GM19238 (cell line): ENCODE results near the gene NUDT15.
A peak's percentile ranks its signal among the peaks of the same experiment; 100 is the strongest.
"Not testable (repeated sequence)": the region's sequence is repeated elsewhere in the genome, so short reads cannot be mapped to it uniquely, and the experiment has no call there.

Experiments
- DNase-seq: peaks from one replicate; pipeline ENCODE4 v3.0.0; 2011; ENCODE audit warnings: low spot score; ENCODE audit not compliant: insufficient read length

NUDT15 gene

DNA sequence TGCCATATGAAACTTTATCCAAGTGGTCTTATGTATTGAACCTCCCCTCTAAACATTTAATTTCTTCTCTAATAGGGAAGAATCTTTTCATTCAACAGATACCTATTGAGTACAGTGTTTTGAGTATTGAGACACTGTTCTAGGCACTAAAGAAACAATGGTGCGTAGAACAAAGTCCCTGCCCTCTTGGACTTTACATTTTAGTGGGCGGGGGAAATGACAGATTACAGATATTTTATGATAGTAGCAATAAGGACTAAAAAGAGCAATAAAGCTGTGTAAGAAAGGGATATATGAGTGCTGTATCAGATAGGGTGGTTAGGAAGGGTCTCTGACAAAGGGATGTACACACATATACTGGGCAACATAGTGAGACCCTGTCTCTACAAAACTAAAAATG is 5.4 kb downstream of the NUDT15 start:
- no peak for DNase-seq

DNA sequence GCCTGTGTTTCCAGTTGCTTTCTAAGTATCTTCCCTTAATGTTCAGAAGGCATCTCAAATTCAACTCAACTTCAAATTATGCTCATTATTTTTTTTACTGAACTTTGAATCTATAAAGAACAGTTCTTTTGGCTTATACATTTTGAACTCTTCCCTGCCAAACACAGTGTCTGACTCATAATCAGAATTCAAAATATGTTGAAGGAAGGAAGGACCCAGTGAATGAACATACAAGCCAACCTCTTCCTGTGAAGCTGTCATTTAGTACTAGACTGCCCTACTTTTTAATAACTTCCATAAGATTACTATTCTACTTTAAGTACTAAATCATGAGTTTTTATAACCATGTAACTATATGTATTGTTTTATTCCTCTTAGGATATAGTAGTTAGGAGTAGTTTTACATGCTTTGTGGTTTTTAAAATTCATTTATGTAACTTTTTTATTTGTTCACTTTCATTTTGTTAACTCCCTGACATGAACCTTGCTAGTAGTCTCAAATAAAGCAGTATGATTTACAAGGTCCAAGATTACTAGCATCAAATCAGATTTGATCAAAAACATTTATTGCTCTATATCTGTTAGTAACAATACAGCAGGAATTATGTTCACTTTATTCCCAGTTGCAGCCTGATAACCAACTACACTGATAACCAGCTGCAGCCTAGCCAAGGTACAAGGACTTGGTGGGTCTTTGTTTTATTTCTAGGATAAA is 6.4 kb downstream of the NUDT15 start:
- no peak for DNase-seq

- no peak for DNase-seq
Observed at GRCh38 chr13:48050550-48050949, 13.0 kb downstream of the NUDT15 start.

- no peak for DNase-seq
Observed at GRCh38 chr13:48054601-48055000, 17.1 kb downstream of the NUDT15 start.

- DNase-seq: no peak
Observed at GRCh38 chr13:48055712-48056111, 18.2 kb downstream of the NUDT15 start.

DNA sequence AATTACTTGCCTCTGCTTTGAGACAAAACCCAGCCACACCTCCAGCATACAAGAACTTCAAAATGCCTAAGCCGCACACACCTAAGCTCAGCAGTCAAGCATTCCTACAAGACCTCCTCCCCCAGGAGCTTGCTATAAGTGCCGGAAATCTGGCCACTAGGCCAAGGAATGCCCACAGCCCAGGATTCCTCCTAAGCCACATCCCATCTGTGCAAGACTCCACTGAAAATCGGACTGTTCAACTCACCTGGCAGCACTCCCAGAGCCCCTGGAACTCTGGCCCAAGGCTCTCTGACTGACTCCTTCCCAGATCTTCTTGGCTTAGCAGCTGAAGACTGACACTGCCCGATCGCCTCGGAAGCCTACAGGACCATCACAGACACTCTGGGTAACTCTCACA is 21.0 kb downstream of the NUDT15 start:
- not testable (repeated sequence) for DNase-seq

GRCh38 chr13:48059951-48060350 is 22.4 kb downstream of the NUDT15 start:
- DNase-seq: not testable (repeated sequence)

DNA sequence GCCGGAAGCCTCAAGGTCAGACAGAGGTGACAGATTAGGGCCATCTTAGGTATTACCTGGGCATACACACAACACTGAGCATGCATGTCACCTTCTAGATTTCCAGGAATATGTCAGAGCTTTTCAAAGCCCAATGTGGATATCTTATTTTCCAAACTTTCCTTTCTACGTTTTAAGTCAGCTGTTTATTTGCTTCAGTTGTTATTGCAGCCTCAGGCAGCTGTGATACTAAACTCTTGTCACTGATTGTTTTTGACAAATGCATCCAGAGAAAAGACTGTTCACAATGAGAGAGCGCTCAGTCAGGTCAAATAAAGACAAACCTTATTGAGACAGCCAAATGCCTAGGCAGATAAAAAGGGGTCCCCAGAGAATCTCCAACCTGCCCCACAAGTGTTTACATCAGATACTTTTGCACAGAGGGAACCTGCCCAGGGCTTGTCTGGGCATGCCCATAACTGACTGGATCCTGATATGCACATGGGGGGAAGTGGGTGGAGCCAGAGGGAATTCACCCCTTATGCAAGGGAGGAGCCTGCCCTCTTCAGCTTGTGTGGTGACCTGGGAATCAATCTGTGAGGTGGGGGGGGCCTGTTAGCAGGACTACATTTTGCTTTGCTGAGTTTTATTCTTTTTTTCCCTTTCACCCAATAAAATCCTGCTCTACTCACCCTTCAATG is 28.9 kb downstream of the NUDT15 start:
- DNase-seq: no peak

- no peak for DNase-seq
Observed at GRCh38 chr13:48068036-48068435, 30.5 kb downstream of the NUDT15 start.

- no peak for DNase-seq
Observed at GRCh38 chr13:48068952-48069351, 31.4 kb downstream of the NUDT15 start.

- DNase-seq: no peak
Observed at GRCh38 chr13:48069573-48069972, 32.0 kb downstream of the NUDT15 start.

GRCh38 chr13:48070942-48071341 is 33.4 kb downstream of the NUDT15 start:
- no peak for DNase-seq

- no peak for DNase-seq
Observed at GRCh38 chr13:48072304-48072703, 34.8 kb downstream of the NUDT15 start.

DNA sequence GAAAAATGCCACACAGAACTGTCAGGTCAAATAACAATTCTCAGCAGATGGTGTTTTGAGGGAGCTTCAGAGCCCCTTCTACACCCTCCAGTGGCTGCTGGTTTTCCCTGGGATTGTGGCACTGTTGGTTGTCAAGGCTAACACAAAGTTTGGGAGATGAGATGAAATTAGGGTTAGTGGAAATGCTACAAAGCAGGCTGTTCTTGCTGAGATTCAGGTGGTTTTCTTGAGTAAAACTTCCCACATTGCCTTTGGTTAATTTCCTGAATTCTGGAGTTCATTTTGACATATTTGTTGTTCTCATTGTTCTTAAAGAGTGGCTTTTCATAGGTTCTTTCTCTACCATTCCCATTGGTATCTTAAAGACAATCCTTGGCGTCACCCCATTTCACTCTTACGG is 35.3 kb downstream of the NUDT15 start:
- no peak for DNase-seq

DNA sequence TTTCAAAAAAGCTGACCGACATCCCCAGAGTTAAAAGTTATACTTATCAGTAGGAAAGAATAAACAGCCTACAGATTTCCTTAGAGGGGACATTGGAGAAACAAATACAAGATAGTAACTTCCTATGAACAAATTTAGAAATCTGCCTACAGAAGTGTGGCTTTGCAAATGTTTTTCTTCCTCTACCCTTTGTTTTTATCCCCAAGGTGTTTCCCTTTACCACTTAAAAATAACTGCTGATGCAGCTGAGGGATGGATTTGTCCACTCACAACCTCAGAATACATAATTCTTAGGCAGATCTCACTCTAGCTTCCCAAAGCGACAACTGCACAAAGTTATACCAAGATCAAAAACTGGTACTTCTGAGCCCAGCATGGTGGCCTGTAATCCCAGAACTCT is 36.5 kb downstream of the NUDT15 start:
- DNase-seq: no peak

GRCh38 chr13:48078251-48078656 is 40.7 kb downstream of the NUDT15 start:
- peak; percentile 48 for DNase-seq

- DNase-seq: no peak
Observed at GRCh38 chr13:48081739-48082138, 44.2 kb downstream of the NUDT15 start.

- DNase-seq: no peak
Observed at GRCh38 chr13:48086272-48086671, 48.7 kb downstream of the NUDT15 start.

GRCh38 chr13:48093588-48093987 is 56.1 kb downstream of the NUDT15 start:
- DNase-seq: no peak

- DNase-seq: no peak
Observed at GRCh38 chr13:48094404-48094780, 56.9 kb downstream of the NUDT15 start.

DNA sequence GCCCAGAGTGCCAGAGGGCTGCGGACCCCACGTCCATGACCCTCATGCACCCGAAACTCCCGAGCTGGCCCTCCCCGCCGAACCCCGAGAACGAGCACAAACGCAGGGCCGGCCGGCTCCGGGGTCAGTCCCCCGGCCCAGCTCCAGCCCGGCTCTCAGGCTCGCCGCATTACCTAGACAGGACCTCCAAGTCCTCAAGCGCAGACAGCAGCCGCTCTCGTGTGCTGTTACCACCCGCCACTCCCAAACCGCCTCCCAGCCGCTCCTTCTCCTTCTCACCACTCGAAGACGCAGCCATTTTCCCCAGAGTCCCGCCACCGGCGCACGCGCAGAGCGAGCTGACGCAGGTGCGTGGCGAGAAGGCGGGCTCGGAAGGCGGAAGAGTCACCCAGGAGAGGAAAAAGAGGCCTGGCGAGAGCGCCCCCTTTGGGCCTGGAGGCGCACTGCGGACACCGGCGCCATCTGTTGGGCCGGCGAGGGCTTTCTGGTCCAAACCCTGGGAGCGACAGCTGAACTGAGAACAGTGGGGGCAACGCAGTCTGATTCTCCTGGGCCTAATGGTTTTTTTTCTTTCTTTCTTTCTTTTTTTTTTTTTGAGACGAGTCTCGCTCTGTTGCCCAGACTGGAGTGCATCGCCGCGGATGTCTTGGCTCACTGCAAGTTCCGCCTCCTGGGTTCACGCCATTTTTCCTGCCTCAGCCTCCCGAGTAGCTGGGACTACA is 57.4 kb downstream of the NUDT15 start, which contains the start of gene MED4:
MED4 (minus strand) TSS at position 324 of the 722 bp plus-strand sequence; CDS start at position 298, 26 bp downstream.
- DNase-seq: peak; percentile 94

DNA sequence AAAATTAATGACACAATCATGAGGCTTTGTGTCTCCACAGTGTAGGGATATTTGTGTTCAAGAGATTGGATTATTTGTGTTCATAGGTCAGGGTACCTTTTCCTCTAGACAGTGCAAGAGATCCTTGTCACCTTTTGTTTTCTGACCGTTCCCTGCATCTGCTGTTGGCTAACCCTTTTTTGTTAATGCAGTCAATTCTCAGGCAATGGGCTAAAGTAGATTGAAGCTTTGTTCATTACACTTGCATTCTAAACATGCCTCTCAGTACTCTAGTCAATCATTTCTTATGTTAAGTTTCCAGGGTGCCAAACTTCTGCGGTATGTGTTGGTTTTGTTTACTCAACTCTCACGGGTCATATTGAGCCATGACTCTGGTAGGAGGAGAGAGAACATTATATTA is 59.1 kb downstream of the NUDT15 start:
- DNase-seq: no peak
